Left ventricle myocardium superior (tissue), 1 donor: ENCODE data around the gene FBXW8. TPM values are rescaled to one million over a fixed set of nuclear protein-coding genes. Genes with fewer than 3 reads are reported as not detected.

Experiments
- ATAC-seq: fragments of 200-7000 bp; cut with Tn5 transposase; one replicate; pipeline ENCODE4 v1.9.1; 2020; ENCODE audit warnings: mild to moderate bottlenecking, moderate library complexity
- DNase-seq: peaks from one replicate; pipeline ENCODE4 v3.0.0-alpha.2; 2020
- intact Hi-C: fragments of 100-400 bp; cut with micrococcal nuclease; formaldehyde crosslinking; loops from one replicate; pipeline ENCODE4 v1.11.0; 2022
- total RNA-seq: library from RNA; stranded (reverse); fragmentation: NEBNext Ultra II Directional; extraction: Animal tissue kit (Norgen Biotek cat#: 25700); gene quantifications from one replicate; pipeline ENCODE4 v1.2.1, GENCODE V29; 2021
- donor health status: DM: no; HTN: yes; CAD: no; lungs with severe emphysema.

FBXW8 gene
- total RNA-seq, 1 donor from 2014 or later = 5.1 TPM

DNA sequence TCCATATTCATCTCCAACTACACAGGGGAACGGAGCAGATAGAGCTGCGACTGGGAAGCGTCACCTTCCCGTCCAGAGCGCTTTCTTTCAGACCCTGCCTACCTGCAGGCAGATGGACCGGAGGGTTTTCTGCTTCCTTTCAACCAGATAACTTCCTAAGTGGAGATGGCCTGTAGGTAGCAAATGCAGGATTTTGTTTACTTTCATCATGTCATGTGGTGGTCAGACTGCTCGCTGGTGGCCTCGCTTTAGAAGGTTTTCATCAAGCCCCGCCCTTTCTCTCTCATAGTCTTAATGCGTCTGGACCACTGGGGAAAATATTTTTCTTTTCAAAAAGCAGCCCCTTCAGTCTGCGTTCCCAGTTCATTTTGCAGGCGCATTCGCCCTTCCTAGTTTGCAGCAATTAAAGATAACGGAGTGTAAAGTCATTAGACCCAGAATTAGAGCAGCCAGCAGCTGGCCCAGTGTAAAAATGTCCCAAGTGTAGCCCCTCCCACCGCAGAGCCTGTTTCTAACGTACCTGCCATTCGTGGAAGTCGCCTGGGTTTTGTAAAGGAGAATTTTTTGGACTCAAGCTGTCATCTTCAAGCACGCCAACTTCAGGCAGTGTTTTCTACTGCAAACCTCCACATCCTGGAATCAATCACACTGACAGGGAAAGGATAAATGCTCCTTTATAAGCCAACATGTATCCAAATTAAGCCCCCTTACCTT is 119.6 kb downstream of the FBXW8 start:
- peak; percentile 27 for ATAC-seq
- DNase-seq = peak; percentile 51
- intact Hi-C loops = no loop called here

DNA sequence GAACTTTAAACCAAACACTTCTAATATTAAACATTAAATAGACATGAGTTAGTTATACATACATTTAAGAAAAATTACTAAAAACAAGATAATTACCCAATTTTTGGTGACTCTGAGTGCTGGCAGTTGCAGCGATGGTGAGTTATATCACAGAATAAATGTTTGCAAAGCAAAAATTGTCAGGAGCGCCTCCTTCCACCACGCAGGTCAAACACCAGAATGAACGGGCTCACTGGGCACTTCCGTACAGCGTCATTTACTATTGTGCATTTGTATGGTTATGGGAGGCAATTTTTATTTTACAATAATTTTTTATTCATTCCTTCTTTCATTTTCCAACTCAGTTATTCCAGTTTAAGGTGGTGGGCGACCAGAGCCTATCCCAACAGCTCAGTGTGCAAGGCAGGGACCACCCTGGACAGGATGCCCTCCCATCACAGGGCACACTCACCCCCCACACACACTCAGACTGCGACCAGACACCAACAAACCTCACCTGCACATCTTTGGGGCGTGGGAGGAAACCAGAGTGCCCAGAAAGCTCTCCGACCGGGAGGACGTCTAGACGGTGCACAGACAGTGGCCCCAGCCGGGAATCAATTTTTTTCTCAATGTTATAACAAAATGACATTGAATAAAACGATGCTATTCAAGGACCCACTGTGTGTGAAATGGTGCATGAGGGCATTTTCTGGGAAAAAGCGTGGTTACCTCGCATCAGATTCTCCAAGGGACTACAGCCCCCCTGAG is 121.3 kb downstream of the FBXW8 start:
- DNase-seq (no peak), ATAC-seq (no peak)
- intact Hi-C loops = no loop called here

DNA sequence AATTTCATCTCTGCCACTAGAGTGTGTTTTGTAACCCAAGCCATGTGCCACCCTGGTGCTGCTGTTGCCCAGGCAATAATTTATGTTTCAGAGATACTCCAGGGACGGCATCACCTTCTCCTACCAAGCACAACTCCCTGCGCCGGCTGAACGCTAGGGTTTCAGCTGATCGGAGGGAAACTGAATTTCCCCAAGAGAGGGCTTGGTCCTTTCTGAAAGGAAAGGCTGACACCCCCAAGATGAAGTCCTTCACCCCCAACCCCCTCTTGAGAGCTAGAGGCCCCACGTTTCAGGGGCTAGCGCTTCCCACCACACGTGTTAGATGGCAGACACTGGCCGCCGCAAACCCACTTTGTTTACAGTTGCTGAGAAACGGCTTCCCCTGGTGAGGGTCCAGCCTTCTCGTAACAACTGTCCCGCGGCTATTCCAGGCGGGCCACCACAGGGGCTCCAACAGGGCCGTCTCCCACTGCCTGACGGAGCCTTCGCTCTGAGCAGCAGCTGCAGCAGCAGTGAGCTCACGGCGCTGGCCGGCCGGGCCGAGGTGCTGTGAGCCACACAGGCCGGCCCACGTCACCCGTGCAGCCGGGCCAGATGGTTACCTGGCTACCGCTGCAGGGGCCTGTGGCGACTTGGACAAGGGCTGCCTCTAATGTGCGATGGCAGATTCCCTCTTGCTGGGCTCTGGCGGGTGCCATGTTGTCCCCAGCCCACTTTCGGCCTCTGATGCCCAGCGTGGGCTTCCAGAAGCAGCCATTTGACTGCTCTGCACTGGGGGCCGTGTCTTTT is 122.0 kb downstream of the FBXW8 start:
- DNase-seq = no peak
- intact Hi-C loops = no loop called here
- ATAC-seq = peak; percentile 32

DNA sequence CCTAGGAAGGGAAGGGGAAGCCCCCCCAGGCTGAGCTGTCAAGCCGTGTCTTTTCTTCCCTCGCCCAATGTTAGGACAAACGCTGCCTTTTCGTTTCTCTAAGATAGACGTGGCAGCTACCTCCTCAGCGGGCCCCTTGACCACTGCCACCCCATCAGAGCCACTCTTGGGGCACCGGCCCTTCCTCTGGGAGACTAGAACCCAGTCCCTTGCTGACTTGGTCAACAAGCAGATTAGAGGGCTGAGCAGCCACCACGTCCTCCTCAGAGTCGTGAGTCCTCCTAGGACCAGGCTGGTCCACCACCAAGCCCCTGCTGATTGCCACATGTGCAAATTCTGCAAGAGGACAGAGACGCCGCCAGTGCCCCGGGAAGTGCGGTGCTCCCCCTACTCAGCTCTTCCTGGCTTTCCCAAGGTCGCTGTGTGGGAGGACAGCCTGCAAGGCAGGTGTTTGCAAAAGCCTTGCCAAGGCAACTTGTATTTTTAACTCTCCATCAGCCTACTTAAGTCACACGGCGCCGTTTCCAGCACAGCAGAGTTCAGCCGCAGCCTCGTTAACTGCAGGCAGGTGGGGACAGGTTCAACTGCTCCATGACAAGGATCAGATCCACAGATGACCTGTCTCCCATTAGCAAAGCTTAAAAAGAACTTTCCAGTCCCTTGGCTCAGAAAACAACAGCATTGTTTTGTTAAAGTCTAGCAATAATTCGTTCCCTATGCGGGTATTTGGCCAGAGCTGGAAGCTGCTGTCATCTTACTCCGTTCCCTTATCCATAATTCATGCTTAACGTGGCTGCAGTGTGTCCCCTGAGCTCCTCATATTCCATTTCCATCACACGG is 122.9 kb downstream of the FBXW8 start:
- intact Hi-C loops = no loop called here
- ATAC-seq (peak; percentile 68), DNase-seq (peak; percentile 48)

DNA sequence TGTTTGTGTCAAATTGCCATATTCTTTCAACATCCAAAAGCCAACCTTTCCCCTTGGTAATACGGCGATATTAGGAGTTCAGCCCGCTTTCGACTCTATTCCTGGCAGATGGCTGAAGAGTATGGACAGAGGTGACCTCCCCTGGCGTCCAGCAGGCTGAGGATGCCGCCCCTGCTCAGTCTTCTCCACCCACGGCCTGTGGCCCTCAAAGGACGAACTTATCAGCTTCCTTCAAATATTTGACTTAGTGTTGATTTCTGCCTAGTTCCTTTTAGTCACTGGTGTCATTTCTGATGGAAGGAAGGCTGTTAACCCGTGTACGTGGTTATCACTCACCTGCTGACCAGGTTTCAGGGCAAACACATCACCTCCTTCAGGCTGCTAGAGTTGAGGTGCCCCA is 123.5 kb downstream of the FBXW8 start:
- ATAC-seq (peak; percentile 10), DNase-seq (no peak)
- intact Hi-C loops = no loop called here

DNA sequence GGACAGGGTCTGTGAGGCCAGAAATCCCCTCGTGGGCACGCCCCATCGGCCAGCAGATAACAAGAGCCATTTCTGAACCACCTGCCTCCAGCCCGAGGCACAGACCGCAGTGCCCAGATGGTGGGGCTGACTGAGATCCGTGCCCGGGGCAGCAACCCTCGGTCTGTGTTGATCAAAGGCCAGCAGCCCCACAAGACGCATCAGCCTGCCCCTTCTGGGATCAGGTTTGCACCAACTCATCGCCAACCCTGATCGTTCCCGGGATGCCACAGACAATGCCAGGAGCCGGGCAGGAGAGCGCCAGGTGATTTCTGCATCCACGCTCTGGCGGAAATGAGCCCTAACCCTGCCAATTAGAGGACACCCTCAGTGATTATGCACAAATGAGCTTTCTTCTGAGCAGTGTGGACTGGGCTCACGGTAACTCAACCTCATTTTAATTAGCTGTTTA is 124.0 kb downstream of the FBXW8 start:
- intact Hi-C loops = no loop called here
- DNase-seq (peak; percentile 22), ATAC-seq (no peak)

DNA sequence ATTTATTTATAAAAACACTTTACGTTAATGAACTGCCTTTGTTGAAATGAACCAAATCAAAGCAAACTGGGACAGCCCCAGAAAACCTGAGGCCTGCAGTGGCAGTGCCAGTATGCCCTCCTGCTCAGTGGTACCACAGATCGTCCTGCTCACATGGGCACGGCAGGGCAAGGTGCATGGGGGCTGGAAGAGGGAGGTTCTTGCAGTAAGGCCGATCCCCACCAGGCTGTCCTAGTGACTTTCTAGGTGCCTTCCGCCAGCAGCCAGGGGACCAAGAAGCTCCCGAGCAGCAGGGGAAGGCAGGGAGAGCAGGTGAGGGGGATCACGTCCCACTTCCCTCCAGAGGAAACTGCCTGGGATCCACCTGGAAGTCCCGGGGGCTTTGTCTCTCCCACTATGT is 124.5 kb downstream of the FBXW8 start:
- ATAC-seq (no peak), DNase-seq (peak; percentile 17)
- intact Hi-C loops = no loop called here

DNA sequence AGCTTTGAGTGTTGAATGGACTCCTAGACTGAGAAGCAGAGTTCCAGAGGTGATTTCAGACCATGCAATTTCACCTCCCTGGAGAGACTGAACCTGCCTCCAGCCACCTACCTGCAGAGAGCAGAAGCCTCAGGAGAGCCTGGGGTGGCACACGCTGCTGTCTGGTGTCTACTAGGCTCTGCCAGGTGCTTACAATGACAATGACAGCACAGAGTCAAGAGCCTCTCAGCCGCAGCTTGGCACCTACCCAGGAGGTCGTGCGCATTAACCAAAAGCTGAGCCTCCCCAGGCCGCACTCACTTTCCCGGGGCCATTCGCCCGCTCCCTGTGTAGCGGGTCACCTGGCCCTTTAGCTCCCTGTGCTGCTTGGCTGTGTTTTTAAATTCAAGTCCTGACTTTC is 125.3 kb downstream of the FBXW8 start:
- intact Hi-C loops = no loop called here
- peak; percentile 57 for ATAC-seq
- DNase-seq = peak; percentile 81

DNA sequence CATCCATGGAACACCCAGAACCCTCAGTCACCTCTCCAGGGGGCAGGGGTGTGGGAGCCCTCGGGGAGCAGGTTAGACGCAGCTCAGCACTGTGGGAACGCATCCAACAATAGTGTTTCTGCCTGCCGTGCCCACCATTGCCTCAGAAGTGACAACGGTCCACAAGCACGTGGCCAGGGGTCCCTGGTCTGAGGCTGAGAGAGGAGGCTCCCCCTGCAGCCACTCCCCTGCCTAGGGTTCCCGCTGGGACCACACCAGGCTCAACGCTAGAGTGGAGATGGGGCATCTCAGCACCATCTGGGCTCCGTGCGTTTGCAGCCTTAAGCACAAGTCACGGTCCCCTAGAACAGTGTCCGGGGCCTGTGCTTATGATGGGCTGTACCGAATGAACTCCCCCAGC is 125.8 kb downstream of the FBXW8 start:
- peak; percentile 25 for DNase-seq
- intact Hi-C loops = no loop called here

DNA sequence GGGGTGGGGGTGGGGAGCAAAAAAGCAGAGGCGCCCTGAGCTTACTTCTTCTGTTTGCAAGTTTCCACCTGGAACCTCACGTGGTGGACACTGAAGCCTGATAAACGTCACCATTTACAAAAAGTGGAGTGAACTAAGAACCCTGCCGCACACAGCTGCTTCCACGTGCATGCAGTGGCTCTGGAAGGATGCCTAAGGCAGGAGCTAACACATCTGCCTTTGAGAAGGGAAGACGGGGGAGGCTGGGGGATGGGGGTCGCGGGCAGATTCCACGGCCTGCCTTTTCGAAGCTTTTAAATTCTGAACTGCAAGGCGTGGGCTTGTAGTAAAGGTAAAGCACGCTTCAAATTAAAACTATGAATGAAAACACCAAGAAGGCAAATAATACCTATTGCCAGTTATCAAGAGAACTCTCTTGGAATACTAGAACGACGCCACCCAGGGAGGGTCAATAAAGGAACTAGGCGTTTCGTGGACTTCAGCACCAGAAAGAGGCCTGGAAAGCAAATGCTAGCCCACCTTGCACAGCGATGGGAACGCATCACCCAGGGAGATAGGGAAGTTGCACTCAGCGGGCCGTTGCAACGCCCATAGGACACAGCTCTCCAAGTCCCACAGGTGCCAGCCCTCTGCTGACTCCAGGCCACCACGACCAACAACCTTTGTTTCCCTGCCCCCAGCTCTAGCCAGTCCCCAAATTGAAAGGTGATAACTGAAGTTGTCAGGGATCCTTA is 126.7 kb downstream of the FBXW8 start:
- DNase-seq (no peak), ATAC-seq (no peak)
- intact Hi-C loops = no loop called here

More for the DNA sequence above, 125.8 kb downstream of the FBXW8 start:
- no peak for ATAC-seq

DNA sequence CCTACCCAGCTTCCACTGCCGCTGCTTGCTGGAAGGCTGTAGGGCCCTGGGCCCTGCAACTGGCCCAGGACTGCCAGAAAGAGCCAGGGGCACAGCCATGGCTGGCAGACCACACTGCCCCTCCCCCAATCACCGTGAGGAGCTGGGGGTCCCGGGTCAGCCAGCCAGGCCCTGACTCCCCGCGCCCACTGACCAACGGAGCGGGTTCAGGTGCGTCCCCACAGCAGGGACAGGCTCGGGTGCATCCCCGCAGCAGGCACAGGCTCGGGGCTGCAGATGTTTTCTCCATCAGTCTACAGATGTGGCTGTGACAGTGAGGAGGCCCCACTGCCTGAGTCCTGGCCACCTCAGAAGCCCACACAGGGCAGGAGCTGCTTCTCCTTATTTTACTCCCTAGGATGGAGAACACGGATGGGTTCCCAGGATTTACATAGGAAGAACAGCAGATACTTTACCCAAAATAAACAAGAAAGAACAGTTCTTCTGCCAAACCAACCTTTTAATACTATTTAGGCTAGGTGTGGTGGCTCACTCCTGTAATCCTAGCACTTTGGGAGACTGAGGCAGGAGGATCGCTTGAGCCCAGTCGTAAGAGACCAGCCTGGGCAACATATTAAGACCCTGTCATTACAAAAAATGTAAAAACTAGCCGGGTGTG is 127.4 kb downstream of the FBXW8 start:
- peak; percentile 20 for DNase-seq
- no peak for ATAC-seq
- intact Hi-C loops = no loop called here

DNA sequence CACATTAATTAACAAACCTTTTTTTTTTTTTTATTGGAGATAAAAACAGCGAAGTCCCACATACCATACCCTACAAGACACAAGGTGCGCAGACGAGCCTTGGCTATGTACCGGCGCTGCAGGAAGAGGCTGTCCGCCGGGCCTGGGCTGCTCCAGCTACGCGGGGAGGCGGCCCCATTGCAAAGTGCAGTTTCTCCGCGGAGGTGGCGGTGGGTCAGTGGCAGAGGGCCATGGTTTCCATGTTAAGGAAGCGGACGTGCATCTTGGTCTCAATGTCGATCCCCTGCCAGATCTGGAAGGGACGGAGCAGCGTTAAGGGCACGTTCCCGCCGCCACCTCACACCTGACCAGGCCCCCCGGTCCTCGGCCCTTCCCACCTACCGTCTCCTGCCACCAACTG is 128.2 kb downstream of the FBXW8 start:
- ATAC-seq (no peak), DNase-seq (peak; percentile 20)
- intact Hi-C loops = no loop called here

DNA sequence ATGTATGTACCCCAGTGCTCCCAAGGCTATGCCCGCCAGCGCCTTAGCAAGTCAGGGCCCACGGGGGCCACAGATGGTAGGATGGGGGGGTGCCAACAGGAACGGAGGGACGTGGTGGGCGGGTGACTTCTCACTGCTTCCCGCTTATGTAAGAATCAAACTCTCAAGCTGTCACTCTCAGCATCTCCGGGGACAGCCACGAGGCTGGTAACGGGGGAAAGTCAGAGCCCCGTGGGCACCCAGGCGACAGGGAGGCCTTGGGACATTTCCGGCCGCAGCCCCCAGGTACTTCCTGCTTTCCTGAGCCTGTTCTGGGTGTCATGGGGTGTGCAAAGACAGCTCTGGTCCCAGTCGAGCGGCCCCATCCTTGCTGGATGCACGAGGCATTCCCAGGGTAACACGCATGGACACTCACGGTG is 129.2 kb downstream of the FBXW8 start:
- intact Hi-C loops = no loop called here
- ATAC-seq (no peak), DNase-seq (peak; percentile 20)

DNA sequence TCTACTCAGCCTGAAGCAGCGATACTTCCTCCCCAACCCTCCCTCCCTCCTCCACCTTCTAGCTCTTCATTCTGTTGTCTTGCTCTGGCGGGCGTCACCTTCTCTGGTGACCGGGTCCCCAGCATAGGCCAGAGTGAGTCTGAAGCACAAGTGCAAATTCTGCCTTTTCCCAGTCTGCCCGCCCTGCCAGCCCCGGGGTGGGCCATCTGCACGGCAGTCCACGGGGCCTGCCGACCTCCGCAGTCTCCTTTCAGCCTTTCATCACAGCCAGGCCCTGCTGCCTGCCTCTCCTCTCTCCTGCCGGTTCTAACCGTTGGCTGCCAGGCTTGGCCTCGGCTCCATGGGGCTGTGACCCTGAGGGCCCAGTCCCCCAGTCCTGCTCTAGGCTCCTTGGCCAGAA is 129.7 kb downstream of the FBXW8 start:
- intact Hi-C loops = no loop called here
- DNase-seq (peak; percentile 14), ATAC-seq (no peak)

DNA sequence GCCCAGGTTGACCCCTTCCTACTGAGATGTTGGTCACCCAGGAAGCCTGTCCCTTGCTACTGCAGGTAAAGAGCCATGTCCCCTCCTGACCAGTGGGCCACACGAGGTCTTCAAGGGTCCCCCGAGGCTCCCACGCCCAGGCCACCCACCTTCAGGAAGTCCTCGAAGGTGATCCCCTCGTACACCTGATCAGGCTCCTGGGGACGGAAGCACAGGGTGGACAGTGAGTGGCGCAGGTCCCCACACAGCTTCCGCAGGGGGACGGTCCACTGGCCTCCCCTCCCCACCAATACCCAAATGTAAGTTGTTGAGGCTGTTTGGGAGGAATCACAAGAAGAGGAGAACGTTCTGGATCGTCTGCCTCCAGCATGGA is 131.0 kb downstream of the FBXW8 start:
- DNase-seq (no peak), ATAC-seq (no peak)
- intact Hi-C loops = no loop called here

DNA sequence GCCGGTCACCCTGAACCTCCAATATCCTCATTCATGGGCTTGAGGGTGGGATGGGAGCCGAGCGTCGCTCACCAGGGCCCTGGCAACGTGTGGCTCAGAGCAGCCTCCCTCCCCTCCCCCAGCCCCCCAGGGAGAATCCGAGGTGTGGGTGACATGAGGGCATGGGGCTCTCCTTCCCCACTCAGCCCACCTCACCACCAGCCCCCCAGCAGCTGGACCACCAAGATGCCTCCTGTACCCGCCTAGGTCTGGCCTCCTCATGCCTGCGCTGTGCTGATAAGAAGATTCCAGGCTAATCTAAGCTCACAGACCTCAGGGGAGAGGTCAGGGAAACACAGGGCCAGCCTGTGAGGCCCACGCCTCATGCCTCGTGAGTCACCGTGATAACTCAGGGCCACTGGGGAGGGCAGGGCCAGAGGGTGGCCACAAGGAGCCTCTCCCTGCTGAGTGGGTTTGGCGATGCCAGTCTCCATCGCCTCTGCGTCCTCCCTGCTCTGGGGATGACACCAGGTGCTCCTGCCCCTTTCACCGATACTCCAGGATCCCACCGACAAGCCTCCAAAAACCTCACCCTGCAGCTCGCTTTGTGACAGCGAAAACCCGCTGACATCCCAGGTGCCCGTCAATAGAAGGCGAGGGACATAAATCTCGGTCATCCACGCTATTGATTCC is 131.6 kb downstream of the FBXW8 start:
- ATAC-seq (peak; percentile 78), DNase-seq (peak; percentile 68)
- intact Hi-C loops = no loop called here

DNA sequence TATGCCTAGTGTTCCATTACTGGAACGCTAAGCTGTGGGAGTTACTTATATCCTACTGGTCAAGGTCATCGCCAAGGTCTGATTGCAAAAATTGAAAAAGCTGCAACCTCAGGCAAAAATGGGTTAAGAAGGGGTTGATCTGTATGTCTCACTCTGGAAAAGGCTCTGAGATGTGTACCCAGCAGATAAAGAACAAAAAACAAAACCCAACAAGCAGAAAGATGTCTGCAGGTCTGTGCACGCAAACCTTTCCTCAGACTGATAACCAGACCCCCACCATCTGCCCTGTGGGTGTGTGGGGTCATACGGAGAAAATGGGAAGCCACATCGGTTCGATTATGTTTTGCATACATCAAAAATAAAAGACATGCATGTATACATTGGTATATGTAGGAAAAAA is 132.1 kb downstream of the FBXW8 start:
- intact Hi-C loops = no loop called here
- DNase-seq (no peak), ATAC-seq (no peak)

DNA sequence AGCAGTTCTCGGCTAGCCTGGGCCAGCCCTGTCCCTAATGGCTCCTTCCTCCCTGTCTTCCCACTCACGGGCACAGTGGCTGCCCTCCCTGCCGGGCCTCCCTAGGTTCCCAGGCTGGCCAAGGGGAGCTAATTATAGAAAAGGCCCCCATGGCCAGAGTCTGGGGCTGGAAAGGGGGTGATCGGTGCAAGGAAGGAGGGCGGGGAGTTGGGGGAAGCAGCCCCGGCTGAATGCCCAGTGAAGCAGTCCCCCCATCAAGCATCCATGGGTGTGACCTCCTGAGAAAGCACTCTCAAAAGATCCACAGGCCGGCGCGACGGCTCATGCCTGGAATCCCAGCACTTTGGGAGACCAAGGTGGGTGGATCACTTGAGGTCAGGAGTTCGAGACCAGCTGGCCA is 133.6 kb downstream of the FBXW8 start:
- ATAC-seq (no peak), DNase-seq (no peak)
- intact Hi-C loops = no loop called here
